Thoracic aorta (tissue), 2 donors: ENCODE data around the gene LOXL1. TPM values are rescaled to one million over a fixed set of nuclear protein-coding genes. Genes with fewer than 3 reads are reported as not detected.

ENCODE experiments used
- ATAC-seq: fragments of 150-250 bp; one replicate; pipeline ENCODE4 v1.8.0; 2017; ENCODE audit warnings: low read depth; ENCODE audit not compliant: insufficient number of reproducible peaks, low FRiP score
- DNase-seq: peaks from one replicate; pipeline ENCODE4 v3.0.0-alpha.2; 2020; ENCODE audit warnings: low spot score
- H3K27ac ChIP-seq, 2 donors: fragments of 200-600 bp; sonication (generic); 1 replicate in 1 of 2; 2 replicates in 1 of 2; pipeline ENCODE4 v1.5.1; 2016; ENCODE audit warnings: mild to moderate bottlenecking in 2 of 2, moderate library complexity in 2 of 2
- H3K27me3 ChIP-seq: fragments of 200-600 bp; sonication (generic); replicated peaks from 2 replicates; pipeline ENCODE4 v1.6.0; 2016; ENCODE audit warnings: mild to moderate bottlenecking; ENCODE audit not compliant: insufficient read depth
- H3K36me3 ChIP-seq: fragments of 200-600 bp; sonication (generic); one replicate; pipeline ENCODE4 v1.5.1; 2016
- H3K4me1 ChIP-seq, 2 donors: fragments of 200-600 bp; sonication (generic); 1 replicate in 1 of 2; 2 replicates in 1 of 2; pipeline versions ENCODE4 v1.5.1 to v1.6.0; 2016; ENCODE audit warnings: low read depth in 2 of 2, mild to moderate bottlenecking in 1 of 2; ENCODE audit not compliant: control insufficient read depth in 1 of 2
- H3K4me3 ChIP-seq: fragments of 200-600 bp; sonication (generic); 2 replicates; pipeline ENCODE4 v1.5.1; 2016; ENCODE audit warnings: mild to moderate bottlenecking
- H3K9me3 ChIP-seq: fragments of 200-600 bp; sonication (generic); 2 replicates; pipeline ENCODE4 v1.5.1; 2016
- CTCF ChIP-seq: fragments of 200-600 bp; sonication (generic); IDR thresholded peaks from one replicate; pipeline ENCODE4 v1.5.1; 2019; ENCODE audit warnings: antibody characterized with exemption
- total RNA-seq, 2 donors: library from RNA; depleted of rRNA; stranded (reverse); fragments of >200 nt; gene quantifications; one replicate each; pipeline versions ENCODE4 v1.1.0 to v1.2.3, GENCODE V29; 2016

The LOXL1 gene
- total RNA-seq, 2 donors from 2014 or later: 164 to 321 TPM

DNA sequence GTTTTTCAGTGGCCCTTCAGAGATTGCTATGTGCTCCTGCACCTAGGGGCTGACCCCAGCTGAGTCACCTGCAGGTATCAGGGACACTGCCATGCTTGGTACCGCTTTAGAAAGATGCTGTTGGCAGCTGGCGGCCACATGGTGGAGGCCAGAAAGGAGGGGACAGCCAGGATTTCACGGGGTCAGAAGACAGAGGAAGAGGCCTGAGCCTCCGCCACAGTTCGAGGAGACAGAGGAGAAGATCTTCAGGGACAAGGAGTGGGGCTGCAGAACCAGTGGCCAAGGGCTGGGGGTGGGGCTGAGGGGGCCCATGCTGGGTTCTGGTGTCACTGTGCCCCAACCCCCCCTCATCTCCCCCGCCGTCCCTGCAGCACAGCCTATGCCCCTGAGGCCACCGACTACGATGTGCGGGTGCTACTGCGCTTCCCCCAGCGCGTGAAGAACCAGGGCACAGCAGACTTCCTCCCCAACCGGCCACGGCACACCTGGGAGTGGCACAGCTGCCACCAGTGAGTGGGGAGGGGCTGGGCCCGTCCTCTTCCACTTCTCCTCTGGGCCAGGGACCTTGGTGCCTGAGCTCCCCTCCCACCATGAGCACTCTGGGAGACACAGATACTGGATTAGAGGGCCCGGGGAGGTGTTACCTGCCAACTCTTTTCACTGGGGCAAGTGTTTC, 19.9 kb downstream of the LOXL1 start:
- DNase-seq (no peak), ATAC-seq (no peak)
- H3K4me3 ChIP-seq: no peak overlapping the region
- peaks cover 37 to 57% of the 10 kb centered on the region in 2 donors for H3K4me1 ChIP-seq
- H3K36me3 ChIP-seq: peaks cover 40% of the 10 kb centered on the region
- no peak for TF ChIP-seq CTCF
- peak overlapping the region; percentile 50 to 93 for H3K27ac ChIP-seq
- no peaks in the 10 kb centered on the region for H3K27me3 ChIP-seq
- no peaks in the 10 kb centered on the region for H3K9me3 ChIP-seq

DNA sequence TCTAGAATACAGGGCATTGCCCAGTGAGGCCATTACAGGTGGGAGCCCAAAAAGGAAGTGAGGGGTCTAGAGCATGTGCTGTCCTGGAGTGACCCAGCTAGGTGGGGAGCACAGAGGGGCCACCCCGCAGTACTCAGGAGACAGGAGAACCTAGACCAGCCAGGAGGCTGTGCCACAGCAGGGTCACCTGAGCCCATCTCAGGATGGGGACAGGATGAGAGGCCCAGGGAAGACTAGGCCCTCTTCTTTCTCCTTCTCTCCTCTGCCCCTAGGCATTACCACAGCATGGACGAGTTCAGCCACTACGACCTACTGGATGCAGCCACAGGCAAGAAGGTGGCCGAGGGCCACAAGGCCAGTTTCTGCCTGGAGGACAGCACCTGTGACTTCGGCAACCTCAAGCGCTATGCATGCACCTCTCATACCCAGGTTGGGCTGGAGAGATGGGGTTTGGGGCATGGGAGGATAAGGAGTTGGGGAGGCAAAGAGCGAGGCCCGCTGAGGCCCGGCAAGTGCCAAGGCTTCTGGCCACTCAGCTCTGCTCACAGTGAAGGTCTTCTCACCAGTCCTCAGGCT, 20.6 kb downstream of the LOXL1 start:
- no peak for DNase-seq
- peaks cover 34 to 56% of the 10 kb centered on the region in 2 donors for H3K4me1 ChIP-seq

GRCh38 chr15:73947651-73948050, 21.4 kb downstream of the LOXL1 start:
- DNase-seq (no peak), ATAC-seq (no peak)
- no peaks in the 10 kb centered on the region for H3K27me3 ChIP-seq
- peaks cover 46% of the 10 kb centered on the region for H3K36me3 ChIP-seq
- H3K27ac ChIP-seq: peak overlapping the region; percentile 50 to 93
- H3K4me1 ChIP-seq: peaks cover 34 to 56% of the 10 kb centered on the region in 2 donors
- no peak overlapping the region for H3K4me3 ChIP-seq
- H3K9me3 ChIP-seq: no peaks in the 10 kb centered on the region
- TF ChIP-seq CTCF: no peak

More for the DNA sequence above, 20.6 kb downstream of the LOXL1 start:
- Histone ChIP-seq H3K27ac (peak overlapping the region; percentile 50 to 93), H3K9me3 (no peaks in the 10 kb centered on the region), H3K4me3 (no peak overlapping the region), H3K27me3 (no peaks in the 10 kb centered on the region), H3K36me3 (peaks cover 40% of the 10 kb centered on the region)
- ATAC-seq: no peak
- TF ChIP-seq CTCF: no peak

- Histone ChIP-seq H3K27me3 (no peaks in the 10 kb centered on the region), H3K4me1 (peaks cover 36 to 56% of the 10 kb centered on the region in 2 donors), H3K4me3 (no peak overlapping the region), H3K9me3 (no peaks in the 10 kb centered on the region), H3K27ac (peak overlapping the region in 1 of 2 donors; percentile 93), H3K36me3 (peaks cover 46% of the 10 kb centered on the region)
- no peak for ATAC-seq
- TF ChIP-seq CTCF: no peak
- no peak for DNase-seq
Observed at GRCh38 chr15:73948396-73948795, 22.1 kb downstream of the LOXL1 start.

GRCh38 chr15:73948982-73949381, 22.7 kb downstream of the LOXL1 start:
- Histone ChIP-seq H3K4me3 (no peak overlapping the region), H3K9me3 (no peaks in the 10 kb centered on the region), H3K36me3 (peaks cover 46% of the 10 kb centered on the region), H3K4me1 (peaks cover 34 to 55% of the 10 kb centered on the region in 2 donors), H3K27me3 (no peaks in the 10 kb centered on the region), H3K27ac (peak overlapping the region; percentile 32 to 33)
- TF ChIP-seq CTCF: no peak
- DNase-seq: no peak
- no peak for ATAC-seq
